Stimulated activated CD8-positive, alpha-beta memory T cell treated with anti-CD3 and anti-CD28 coated beads, Interleukin-12 subunit alpha, Interleukin-12 subunit beta, amount 100 ng/mL, for 24 hours (primary cell): ENCODE measurements around the gene TRDN.

ENCODE experiments used
- DNase-seq: peaks from one replicate; pipeline ENCODE4 v3.0.0-alpha.2; 2020; ENCODE audit errors: extremely low read depth

The TRDN gene

DNA sequence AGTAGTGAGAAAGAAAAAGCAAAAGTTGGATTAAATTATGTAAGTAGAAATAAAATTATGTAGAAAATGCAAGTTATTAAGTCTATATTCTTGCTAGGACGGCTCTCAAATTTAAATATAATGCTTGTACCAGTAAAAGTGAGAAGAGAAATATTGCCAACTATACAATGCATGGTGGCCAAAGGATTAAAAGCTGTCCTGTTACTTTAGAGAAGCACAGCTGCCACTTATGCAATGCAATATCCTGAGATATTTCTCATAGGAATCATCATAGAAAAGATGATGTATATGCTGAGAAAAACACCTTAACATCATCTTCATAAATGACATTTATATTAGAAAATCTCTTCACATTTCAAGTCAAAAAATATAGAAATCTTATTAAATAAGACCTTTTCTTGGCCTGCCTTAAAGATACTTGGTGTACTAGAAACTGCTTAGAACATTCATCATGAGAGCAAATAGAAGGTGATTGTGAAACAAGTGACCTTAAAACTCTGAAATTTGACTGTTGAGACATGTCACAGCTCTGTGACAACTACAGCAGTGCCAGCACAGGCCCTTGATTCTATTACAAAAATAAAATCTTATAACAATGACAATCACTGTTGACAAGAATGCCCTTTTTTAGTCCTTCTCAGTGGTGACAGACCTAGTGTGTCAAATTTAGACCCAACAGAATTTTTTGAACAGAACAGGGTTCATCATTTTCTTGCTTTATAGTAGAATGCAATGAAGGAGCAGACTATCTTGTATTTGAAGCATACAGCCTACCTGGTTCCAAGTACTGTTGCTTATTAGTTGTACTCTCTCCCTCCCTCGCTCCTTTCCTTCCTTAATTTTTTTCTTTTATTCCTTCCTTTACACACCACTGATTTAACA is 467.6 kb downstream of the TRDN start:
- DNase-seq: no peak

DNA sequence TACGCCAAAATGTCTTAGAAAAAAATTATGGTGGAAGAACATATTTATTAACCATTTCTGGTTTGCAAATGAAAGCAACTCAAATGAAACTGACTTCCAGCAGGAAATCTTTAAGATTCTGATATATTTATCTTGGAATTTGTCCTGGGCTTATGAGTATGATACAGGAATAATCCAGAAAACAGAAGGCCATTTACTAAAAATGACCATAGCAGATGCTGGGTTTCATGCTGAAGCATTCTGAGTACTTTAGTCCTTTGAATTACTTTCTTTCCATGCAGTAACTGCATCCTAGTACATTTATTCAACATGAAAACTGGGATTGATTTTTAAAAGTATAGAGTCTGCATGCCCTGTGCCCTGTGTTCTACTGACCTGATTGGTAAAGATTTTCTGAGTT is 468.3 kb downstream of the TRDN start:
- DNase-seq: no peak
